IPS DF 6.9 (cell line): ENCODE measurements around the gene LHPP.
"Not testable (repeated sequence)": the region's sequence is repeated elsewhere in the genome, so short reads cannot be mapped to it uniquely, and the experiment has no call there.

Experiments used
- DNase-seq: peaks from one replicate; pipeline ENCODE4 v3.0.0-alpha.2; 2013; ENCODE audit warnings: low read depth, low spot score
- H3K27ac ChIP-seq: one replicate; pipeline ENCODE4 v1.5.1; 2013; ENCODE audit warnings: low read length, control low read depth
- H3K27me3 ChIP-seq: 2 replicates; pipeline ENCODE4 v1.6.1; 2013; ENCODE audit warnings: mild to moderate bottlenecking, low read length; ENCODE audit not compliant: control insufficient read depth, insufficient read depth
- H3K36me3 ChIP-seq: 2 replicates; pipeline ENCODE4 v1.6.1; 2013; ENCODE audit warnings: low read length; ENCODE audit not compliant: control insufficient read depth, insufficient read depth
- H3K4me1 ChIP-seq: 2 replicates; pipeline ENCODE4 v1.6.1; 2013; ENCODE audit warnings: low read length; ENCODE audit not compliant: control insufficient read depth, insufficient read depth
- H3K4me3 ChIP-seq: 2 replicates; pipeline ENCODE4 v1.5.1; 2013; ENCODE audit warnings: mild to moderate bottlenecking, low read length
- H3K9me3 ChIP-seq: 2 replicates; pipeline ENCODE4 v1.6.1; 2013; ENCODE audit warnings: low read length, inconsistent platforms; ENCODE audit not compliant: control insufficient read depth, insufficient read depth
- WGBS: extraction: QIAGEN DNeasy Blood & Tissue Kit; methylation state at CpG from one replicate; pipeline ENCODE4 v1.1.7; 2013; ENCODE audit warnings: mixed read lengths, missing lambda C conversion rate; ENCODE audit not compliant: insufficient read length, insufficient coverage; 5-methylcytosine and 5-hydroxymethylcytosine counted together

LHPP gene

DNA sequence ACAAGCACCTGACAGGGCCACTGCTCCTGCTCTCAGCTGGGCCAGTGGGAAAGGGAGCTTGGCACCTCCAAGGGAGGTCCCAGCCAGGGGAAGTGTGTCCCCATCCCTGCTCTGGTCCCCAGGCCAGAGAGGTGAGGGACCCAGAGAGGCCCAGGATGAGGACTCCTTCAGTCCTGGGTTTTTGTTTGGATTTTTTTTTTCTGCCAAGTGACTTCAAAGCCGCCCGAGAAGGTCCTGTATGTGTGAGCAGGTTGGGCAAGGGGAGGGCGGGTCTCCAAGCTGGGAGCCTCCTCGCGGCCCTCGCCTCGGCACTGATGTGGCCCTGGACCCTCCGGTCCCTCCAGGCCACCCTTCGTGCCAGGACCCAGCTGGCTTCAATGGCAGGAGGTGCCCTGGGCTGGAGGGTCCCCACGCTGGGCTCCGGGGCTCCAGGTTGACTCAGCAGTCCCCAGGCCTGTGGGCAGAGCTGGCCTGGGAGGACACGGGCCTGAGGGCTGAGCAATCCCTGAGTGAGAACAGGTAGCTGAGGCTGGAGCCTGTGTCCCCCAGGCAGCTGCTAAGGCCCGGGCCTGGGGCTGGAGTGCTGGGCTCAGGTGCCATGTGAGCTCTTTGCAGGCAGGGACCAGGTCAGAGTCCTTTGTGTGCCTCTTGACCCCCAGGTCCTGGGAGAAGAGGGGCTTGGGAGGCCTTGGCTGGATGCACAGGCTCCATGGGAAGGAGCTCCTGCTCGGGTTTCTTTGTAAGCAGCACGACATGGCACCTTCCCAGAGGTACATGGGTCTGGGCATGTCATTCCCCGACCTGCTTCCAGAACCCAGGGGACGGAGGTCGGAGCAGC is 142.0 kb downstream of the LHPP start:
- Histone ChIP-seq H3K36me3 (no peaks in the 10 kb centered on the region), H3K9me3 (no peaks in the 10 kb centered on the region), H3K4me1 (no peaks in the 10 kb centered on the region), H3K4me3 (no peak overlapping the region), H3K27ac (no peak overlapping the region), H3K27me3 (no peaks in the 10 kb centered on the region)
- DNase-seq: no peak
- WGBS: no CpG with 5 or more reads among the region's 18 CpGs

DNA sequence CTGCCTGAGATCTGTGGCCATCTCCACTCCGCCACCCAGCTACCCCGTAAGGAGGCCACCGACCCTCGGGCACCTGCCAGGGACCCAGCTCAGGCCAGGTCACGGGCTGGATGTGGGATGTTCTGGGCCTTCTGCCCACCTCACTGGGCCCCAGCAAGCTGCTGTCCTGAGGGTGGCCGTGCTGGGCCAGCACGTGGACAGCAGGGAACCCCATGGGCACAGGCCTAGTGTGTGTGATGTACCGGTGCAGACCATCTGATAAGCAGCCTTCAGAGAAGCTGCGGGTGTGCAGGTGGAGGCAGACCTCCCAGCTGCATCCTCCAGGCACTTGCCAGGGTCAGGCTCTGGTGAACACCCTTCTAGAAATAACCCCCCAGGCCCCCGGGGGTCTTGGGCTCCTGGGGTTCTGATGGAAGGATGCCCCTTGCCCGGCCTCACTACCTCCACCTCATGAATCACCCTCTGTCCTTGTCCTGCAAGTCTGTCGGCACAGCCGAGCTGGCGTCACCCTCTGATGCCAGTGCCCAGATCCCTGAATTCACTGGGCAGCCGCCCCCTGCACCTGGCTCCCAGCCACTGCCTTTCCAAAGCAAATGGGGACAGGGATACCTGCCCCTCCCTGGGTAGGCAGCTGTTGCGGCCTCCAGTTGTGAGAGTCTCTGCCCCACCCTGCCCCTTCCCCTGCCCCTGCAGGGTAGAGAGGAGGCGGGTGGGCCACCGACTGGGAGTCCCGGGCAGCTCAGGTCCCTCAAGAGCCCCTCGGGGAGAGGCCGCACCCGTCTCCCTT is 142.8 kb downstream of the LHPP start:
- Histone ChIP-seq H3K4me3 (no peak overlapping the region), H3K27me3 (no peaks in the 10 kb centered on the region), H3K36me3 (no peaks in the 10 kb centered on the region), H3K4me1 (no peaks in the 10 kb centered on the region), H3K27ac (no peak overlapping the region), H3K9me3 (no peaks in the 10 kb centered on the region)
- no peak for DNase-seq
- WGBS: no CpG with 5 or more reads among the region's 22 CpGs

DNA sequence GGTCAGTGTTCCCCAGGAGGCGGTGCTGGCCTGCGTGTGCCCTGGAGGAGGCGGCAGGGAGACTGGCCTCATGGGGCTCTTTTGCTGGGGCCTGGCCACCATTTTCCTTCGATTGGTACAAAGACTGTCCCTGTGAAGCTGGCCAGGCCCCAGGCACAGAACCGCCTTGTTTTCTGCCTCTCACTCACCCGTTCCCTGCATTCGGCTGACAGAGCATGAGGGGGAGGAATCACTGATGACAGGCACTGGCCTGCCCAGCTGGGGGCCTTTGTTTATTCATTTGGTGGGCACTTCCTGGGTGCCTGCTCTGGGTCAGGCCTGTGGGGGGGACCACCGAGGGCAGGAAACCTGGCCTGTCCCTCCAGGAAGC is 143.4 kb downstream of the LHPP start:
- no peak overlapping the region for H3K27ac ChIP-seq
- no peaks in the 10 kb centered on the region for H3K36me3 ChIP-seq
- DNase-seq: no peak
- WGBS: no CpG with 5 or more reads among the region's 8 CpGs
- no peaks in the 10 kb centered on the region for H3K9me3 ChIP-seq
- H3K27me3 ChIP-seq: no peaks in the 10 kb centered on the region
- no peaks in the 10 kb centered on the region for H3K4me1 ChIP-seq
- no peak overlapping the region for H3K4me3 ChIP-seq

DNA sequence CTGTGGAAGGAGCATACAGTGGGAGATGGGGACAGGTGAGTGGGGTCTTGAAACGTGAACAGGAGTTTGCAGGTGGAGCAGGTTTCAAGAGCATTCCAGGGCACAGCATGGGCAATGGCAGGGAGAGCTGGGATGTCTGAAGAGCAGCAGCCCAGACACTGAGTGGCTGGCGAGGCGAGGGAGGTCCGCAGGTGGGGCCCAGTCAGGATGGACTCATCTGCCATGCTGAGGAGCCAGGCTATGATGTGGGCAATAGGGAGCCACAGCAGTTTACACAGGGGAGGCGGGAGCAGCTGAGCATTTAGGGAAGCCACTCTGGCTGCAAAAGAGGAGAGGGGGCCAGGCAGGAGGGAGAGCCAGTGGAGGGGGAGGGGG is 143.8 kb downstream of the LHPP start:
- Histone ChIP-seq H3K4me1 (no peaks in the 10 kb centered on the region), H3K9me3 (no peaks in the 10 kb centered on the region), H3K4me3 (no peak overlapping the region), H3K36me3 (no peaks in the 10 kb centered on the region), H3K27ac (no peak overlapping the region), H3K27me3 (no peaks in the 10 kb centered on the region)
- no peak for DNase-seq
- no CpG with 5 or more reads among the region's 5 CpGs for WGBS

- H3K27me3 ChIP-seq: no peaks in the 10 kb centered on the region
- no peak for DNase-seq
- H3K9me3 ChIP-seq: no peaks in the 10 kb centered on the region
- H3K4me1 ChIP-seq: no peaks in the 10 kb centered on the region
- no peaks in the 10 kb centered on the region for H3K36me3 ChIP-seq
- no CpG with 5 or more reads among the region's 31 CpGs for WGBS
- no peak overlapping the region for H3K4me3 ChIP-seq
- no peak overlapping the region for H3K27ac ChIP-seq
Measured at GRCh38 chr10:124605856-124606812, 144.5 kb downstream of the LHPP start.

DNA sequence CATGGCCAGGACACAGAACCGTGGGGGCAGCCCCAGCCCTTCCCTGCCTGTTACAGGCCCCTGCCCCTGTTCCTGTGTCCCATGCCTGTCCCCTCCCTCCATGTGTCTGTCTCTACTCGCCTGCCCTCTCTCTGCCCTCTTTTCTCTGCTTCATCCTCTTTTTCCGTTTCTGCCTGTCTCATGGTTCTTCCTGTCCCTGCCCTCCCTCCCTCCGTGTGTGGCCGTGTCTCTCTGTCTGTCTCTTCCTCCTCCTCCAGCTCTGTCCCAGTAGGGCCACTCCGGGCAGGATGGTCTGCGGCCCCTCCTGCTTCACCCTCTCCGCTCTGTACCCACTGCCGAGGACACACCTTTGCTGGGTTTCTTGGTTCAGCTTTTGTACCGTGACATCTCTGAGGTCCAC is 145.2 kb downstream of the LHPP start:
- no CpG with 5 or more reads among the region's 10 CpGs for WGBS
- Histone ChIP-seq H3K36me3 (no peaks in the 10 kb centered on the region), H3K4me1 (no peaks in the 10 kb centered on the region), H3K27ac (no peak overlapping the region), H3K9me3 (no peaks in the 10 kb centered on the region), H3K4me3 (no peak overlapping the region), H3K27me3 (no peaks in the 10 kb centered on the region)
- no peak for DNase-seq

DNA sequence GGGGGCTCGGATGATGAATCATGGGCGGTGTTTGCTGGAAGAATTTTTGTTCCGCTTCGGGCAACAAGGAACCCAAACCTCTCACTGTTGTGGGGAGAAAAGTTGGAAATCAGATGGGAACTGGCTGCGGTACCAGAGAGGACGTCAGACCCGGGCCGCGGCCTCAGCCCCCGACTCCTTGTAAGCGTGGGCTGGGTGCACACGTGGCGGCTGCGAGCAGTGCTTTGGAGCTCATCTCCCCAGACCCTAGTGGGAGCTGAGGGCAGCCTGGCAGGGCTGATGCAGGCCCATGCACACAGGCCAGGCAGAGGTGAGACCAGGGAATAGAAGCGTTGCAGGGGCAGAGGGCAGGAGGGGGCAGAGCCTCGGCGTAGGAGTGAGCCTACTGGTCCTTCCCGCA is 146.1 kb downstream of the LHPP start:
- H3K36me3 ChIP-seq: no peaks in the 10 kb centered on the region
- H3K9me3 ChIP-seq: no peaks in the 10 kb centered on the region
- no peak overlapping the region for H3K27ac ChIP-seq
- H3K4me3 ChIP-seq: no peak overlapping the region
- no peak for DNase-seq
- no peaks in the 10 kb centered on the region for H3K27me3 ChIP-seq
- no CpG with 5 or more reads among the region's 18 CpGs for WGBS
- no peaks in the 10 kb centered on the region for H3K4me1 ChIP-seq

GRCh38 chr10:124608093-124608721 is 146.6 kb downstream of the LHPP start:
- no peaks in the 10 kb centered on the region for H3K27me3 ChIP-seq
- H3K27ac ChIP-seq: no peak overlapping the region
- H3K4me1 ChIP-seq: no peaks in the 10 kb centered on the region
- H3K4me3 ChIP-seq: no peak overlapping the region
- no peaks in the 10 kb centered on the region for H3K36me3 ChIP-seq
- DNase-seq: no peak
- no CpG with 5 or more reads among the region's 14 CpGs for WGBS
- no peaks in the 10 kb centered on the region for H3K9me3 ChIP-seq

- DNase-seq: no peak
- H3K27me3 ChIP-seq: no peaks in the 10 kb centered on the region
- H3K36me3 ChIP-seq: no peaks in the 10 kb centered on the region
- no peak overlapping the region for H3K27ac ChIP-seq
- WGBS: no CpG with 5 or more reads among the region's 11 CpGs
- H3K4me1 ChIP-seq: no peaks in the 10 kb centered on the region
- H3K4me3 ChIP-seq: no peak overlapping the region
- H3K9me3 ChIP-seq: no peaks in the 10 kb centered on the region
Measured at GRCh38 chr10:124609698-124610097, 148.1 kb downstream of the LHPP start.

DNA sequence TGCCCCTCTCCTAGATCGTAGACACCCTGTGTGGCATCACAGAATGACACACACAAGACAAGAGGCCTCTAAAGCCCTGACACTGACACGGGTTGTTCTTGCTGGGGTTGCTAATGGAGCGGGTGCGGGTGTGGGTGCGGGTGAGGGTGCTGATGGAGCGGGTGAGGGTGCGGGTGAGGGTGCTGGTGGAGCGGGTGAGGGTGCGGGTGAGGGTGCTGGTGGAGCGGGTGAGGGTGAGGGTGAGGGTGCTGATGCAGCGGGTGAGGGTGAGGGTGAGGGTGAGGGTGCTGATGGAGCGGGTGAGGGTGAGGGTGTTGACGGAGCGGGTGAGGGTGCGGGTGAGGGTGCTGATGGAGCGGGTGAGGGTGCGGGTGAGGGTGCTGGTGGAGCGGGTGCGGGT is 148.6 kb downstream of the LHPP start:
- H3K27me3 ChIP-seq, H3K9me3 ChIP-seq, DNase-seq, H3K27ac ChIP-seq, H3K4me1 ChIP-seq, H3K36me3 ChIP-seq, H3K4me3 ChIP-seq: not testable (repeated sequence)
- no CpG with 5 or more reads among the region's 19 CpGs for WGBS
